GM19452 (cell line): Measurements from ENCODE around the gene DCBLD1.

ENCODE experiments used
- ATAC-seq: cut with Tn5 transposase; IDR thresholded peaks from one replicate; pipeline ENCODE4 v1.9.1; 2021; ENCODE audit not compliant: unreplicated experiment

Gene DCBLD1

GRCh38 chr6:117469791-117470190 lies 12.7 kb upstream of the DCBLD1 start:
- ATAC-seq = no peak

- ATAC-seq = no peak
Measured at GRCh38 chr6:117472667-117473066, 9.8 kb upstream of the DCBLD1 start.

GRCh38 chr6:117473401-117473800 lies 9.1 kb upstream of the DCBLD1 start:
- no peak for ATAC-seq

- no peak for ATAC-seq
Measured at GRCh38 chr6:117477988-117478852, 4.3 kb upstream of the DCBLD1 start.

GRCh38 chr6:117478853-117479231 lies 3.6 kb upstream of the DCBLD1 start:
- no peak for ATAC-seq

GRCh38 chr6:117480651-117481050 lies 1.8 kb upstream of the DCBLD1 start:
- no peak for ATAC-seq

GRCh38 chr6:117481278-117481925 lies 1.1 kb upstream of the DCBLD1 start:
- no peak for ATAC-seq

- no peak for ATAC-seq
Measured at GRCh38 chr6:117481926-117482239, 591 bp upstream of the DCBLD1 start.

GRCh38 chr6:117483004-117483644 lies 650 bp downstream of the DCBLD1 start:
- ATAC-seq = no peak

GRCh38 chr6:117483645-117484016 lies 1.2 kb downstream of the DCBLD1 start:
- no peak for ATAC-seq

- ATAC-seq = no peak
Measured at GRCh38 chr6:117484052-117484646, 1.7 kb downstream of the DCBLD1 start.

GRCh38 chr6:117485433-117485832 lies 3.0 kb downstream of the DCBLD1 start:
- no peak for ATAC-seq

GRCh38 chr6:117487821-117488220 lies 5.3 kb downstream of the DCBLD1 start:
- ATAC-seq = no peak

GRCh38 chr6:117489003-117489402 lies 6.5 kb downstream of the DCBLD1 start:
- ATAC-seq = no peak

- no peak for ATAC-seq
Measured at GRCh38 chr6:117491916-117492315, 9.4 kb downstream of the DCBLD1 start.

- no peak for ATAC-seq
Measured at GRCh38 chr6:117493470-117493869, 11.0 kb downstream of the DCBLD1 start.

- no peak for ATAC-seq
Measured at GRCh38 chr6:117494283-117494682, 11.8 kb downstream of the DCBLD1 start.

- ATAC-seq = no peak
Measured at GRCh38 chr6:117494694-117495318, 12.3 kb downstream of the DCBLD1 start.

GRCh38 chr6:117495425-117495824 lies 13.0 kb downstream of the DCBLD1 start:
- no peak for ATAC-seq

GRCh38 chr6:117495869-117496268 lies 13.4 kb downstream of the DCBLD1 start:
- ATAC-seq = no peak

GRCh38 chr6:117496383-117496990 lies 14.0 kb downstream of the DCBLD1 start:
- peak; percentile 45 for ATAC-seq
